C4-2B (cell line): ENCODE results near the gene ZNF592.

Source experiments
- ZFX ChIP-seq: fragments of 450-650 bp; IDR thresholded peaks from 2 replicates; pipeline ENCODE4 v1.6.1; 2017
- TF ChIP-seq, protein P1 (sequence below): fragments of 450-650 bp; conservative IDR thresholded peaks from 2 replicates; pipeline ENCODE4 v1.5.1; 2017; ENCODE audit warnings: mild to moderate bottlenecking

DNA sequence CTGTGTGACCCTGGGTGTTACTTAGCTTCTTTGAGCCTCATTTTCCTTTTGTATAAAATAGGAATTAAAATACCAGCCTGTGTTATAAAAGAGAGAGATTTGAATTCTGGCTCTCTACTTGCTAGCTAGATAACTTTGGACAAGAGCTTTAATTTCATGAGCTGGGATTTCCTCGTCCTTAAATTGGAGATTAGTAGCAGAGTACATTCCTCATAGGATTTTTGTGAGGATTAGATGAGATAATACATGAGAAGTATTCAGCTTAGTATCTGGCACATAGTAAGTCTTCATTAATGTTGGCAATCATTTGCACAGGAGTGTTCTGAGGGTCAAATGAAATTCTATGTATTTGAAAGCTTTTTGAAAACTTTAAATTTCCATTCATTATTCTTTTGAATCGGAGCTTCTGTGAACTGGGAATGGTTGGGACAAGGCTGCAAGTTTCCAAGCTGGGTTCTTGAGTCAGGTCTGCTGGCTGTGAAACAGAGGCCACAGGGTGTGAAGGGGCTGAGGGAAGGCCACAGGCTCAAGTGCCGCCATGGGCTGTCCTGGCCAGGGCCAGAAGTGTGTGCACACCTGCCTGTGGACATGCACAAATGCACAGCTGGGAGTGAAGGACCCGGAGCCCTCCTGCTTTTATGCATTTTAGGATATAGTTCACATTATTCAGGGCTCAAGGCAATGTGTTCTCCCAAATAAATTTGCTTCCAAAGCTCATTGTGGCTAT, 86.0 kb downstream of the ZNF592 start:
- TF ChIP-seq, protein P1, sequence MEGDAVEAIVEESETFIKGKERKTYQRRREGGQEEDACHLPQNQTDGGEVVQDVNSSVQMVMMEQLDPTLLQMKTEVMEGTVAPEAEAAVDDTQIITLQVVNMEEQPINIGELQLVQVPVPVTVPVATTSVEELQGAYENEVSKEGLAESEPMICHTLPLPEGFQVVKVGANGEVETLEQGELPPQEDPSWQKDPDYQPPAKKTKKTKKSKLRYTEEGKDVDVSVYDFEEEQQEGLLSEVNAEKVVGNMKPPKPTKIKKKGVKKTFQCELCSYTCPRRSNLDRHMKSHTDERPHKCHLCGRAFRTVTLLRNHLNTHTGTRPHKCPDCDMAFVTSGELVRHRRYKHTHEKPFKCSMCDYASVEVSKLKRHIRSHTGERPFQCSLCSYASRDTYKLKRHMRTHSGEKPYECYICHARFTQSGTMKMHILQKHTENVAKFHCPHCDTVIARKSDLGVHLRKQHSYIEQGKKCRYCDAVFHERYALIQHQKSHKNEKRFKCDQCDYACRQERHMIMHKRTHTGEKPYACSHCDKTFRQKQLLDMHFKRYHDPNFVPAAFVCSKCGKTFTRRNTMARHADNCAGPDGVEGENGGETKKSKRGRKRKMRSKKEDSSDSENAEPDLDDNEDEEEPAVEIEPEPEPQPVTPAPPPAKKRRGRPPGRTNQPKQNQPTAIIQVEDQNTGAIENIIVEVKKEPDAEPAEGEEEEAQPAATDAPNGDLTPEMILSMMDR, result no peak
- TF ChIP-seq ZFX, result no peak
